ENCODE results near the gene ALG13.

Gene ALG13

DNA sequence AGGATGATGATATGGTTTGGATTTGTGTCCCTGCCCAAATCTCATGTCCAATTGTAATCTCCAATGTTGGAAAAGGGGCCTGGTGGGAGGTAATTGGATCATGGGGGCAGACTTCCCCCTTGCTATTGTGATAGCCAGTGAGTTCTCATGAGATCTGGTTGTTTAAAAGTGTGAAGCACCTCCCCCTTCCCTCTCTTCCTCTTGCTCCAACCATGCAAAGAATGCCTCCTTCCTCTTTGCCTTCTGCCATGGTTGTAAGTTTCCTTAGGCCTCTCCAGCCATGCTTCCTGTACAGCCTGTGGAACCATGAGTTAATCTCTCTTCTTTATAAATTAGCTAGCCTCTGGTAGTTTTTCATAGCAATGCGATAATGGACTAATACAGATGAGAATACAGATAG, 19.7 kb upstream of the ALG13 start:
- no peaks in the 10 kb centered on the region for H3K27me3 ChIP-seq (ENCODE audit: control insufficient read depth in 2 of 2, insufficient read depth in 2 of 2, low read length in 2 of 2)
- no peak overlapping the region for H3K27ac ChIP-seq (ENCODE audit: low read depth in 2 of 2, low read length in 2 of 2)
- no peaks in the 10 kb centered on the region for H3K9me3 ChIP-seq (ENCODE audit: control insufficient read depth in 2 of 2, low read length in 2 of 2)
- H3K4me3 ChIP-seq (ENCODE audit: low read length in 2 of 2) = no peak overlapping the region
- no peaks in the 10 kb centered on the region for H3K4me1 ChIP-seq (ENCODE audit: control insufficient read depth in 2 of 2, insufficient read depth in 2 of 2, low read length in 2 of 2)
- no peaks in the 10 kb centered on the region for H3K36me3 ChIP-seq (ENCODE audit: control insufficient read depth in 2 of 2, insufficient read depth in 2 of 2, low read length in 2 of 2)
- H3K9ac ChIP-seq (ENCODE audit: low read depth in 1 of 2, low read length in 2 of 2) = no peak overlapping the region

GRCh38 chrX:111662292-111662691, 18.7 kb upstream of the ALG13 start:
- H3K36me3 ChIP-seq (ENCODE audit: control insufficient read depth in 2 of 2, insufficient read depth in 2 of 2, low read length in 2 of 2) = no peaks in the 10 kb centered on the region

GRCh38 chrX:111671668-111672067, 9.3 kb upstream of the ALG13 start:
- no peaks in the 10 kb centered on the region for H3K9me3 ChIP-seq (ENCODE audit: control insufficient read depth in 2 of 2, low read length in 2 of 2)
- H3K4me1 ChIP-seq (ENCODE audit: control insufficient read depth in 2 of 2, insufficient read depth in 2 of 2, low read length in 2 of 2) = no peaks in the 10 kb centered on the region
- no peaks in the 10 kb centered on the region for H3K36me3 ChIP-seq (ENCODE audit: control insufficient read depth in 2 of 2, insufficient read depth in 2 of 2, low read length in 2 of 2)
- no peak overlapping the region for H3K4me3 ChIP-seq (ENCODE audit: low read length in 2 of 2)
- H3K9ac ChIP-seq (ENCODE audit: low read depth in 1 of 2, low read length in 2 of 2) = no peak overlapping the region
- H3K27me3 ChIP-seq (ENCODE audit: control insufficient read depth in 2 of 2, insufficient read depth in 2 of 2, low read length in 2 of 2) = no peaks in the 10 kb centered on the region
- no peak overlapping the region for H3K27ac ChIP-seq (ENCODE audit: low read depth in 2 of 2, low read length in 2 of 2)

More at GRCh38 chrX:111662292-111662691, 18.7 kb upstream of the ALG13 start:
- Histone ChIP-seq H3K27ac (ENCODE audit: low read depth in 2 of 2, low read length in 2 of 2) (no peak overlapping the region), H3K4me1 (ENCODE audit: control insufficient read depth in 2 of 2, insufficient read depth in 2 of 2, low read length in 2 of 2) (no peaks in the 10 kb centered on the region), H3K9ac (ENCODE audit: low read depth in 1 of 2, low read length in 2 of 2) (no peak overlapping the region), H3K9me3 (ENCODE audit: control insufficient read depth in 2 of 2, low read length in 2 of 2) (no peaks in the 10 kb centered on the region), H3K4me3 (ENCODE audit: low read length in 2 of 2) (no peak overlapping the region), H3K27me3 (ENCODE audit: control insufficient read depth in 2 of 2, insufficient read depth in 2 of 2, low read length in 2 of 2) (no peaks in the 10 kb centered on the region)

DNA sequence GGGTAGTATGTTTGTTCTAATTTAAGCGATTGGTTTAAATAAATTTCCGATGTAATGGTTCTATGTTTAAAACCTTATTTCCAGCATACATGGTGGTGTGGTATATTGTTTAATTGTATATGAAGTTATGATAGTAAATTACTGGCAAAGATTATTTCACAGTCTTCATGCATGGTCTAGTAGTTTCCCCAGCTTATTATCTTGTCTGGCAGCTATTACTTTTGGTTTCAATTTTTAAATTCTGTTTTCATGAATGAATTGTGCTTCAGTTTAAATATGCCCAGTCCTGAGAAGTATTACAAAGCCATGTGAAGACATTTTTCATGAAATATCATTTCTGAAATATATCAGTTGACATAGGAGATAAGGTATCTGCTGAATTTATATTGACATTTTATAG, 6.3 kb downstream of the ALG13 start:
- Histone ChIP-seq H3K4me1 (ENCODE audit: control insufficient read depth in 2 of 2, insufficient read depth in 2 of 2, low read length in 2 of 2) (no peaks in the 10 kb centered on the region), H3K36me3 (ENCODE audit: control insufficient read depth in 2 of 2, insufficient read depth in 2 of 2, low read length in 2 of 2) (peaks cover 19 to 29% of the 10 kb centered on the region in 2 donors), H3K27ac (ENCODE audit: low read depth in 2 of 2, low read length in 2 of 2) (no peak overlapping the region), H3K27me3 (ENCODE audit: control insufficient read depth in 2 of 2, insufficient read depth in 2 of 2, low read length in 2 of 2) (no peaks in the 10 kb centered on the region), H3K9ac (ENCODE audit: low read depth in 1 of 2, low read length in 2 of 2) (no peak overlapping the region), H3K4me3 (ENCODE audit: low read length in 2 of 2) (no peak overlapping the region), H3K9me3 (ENCODE audit: control insufficient read depth in 2 of 2, low read length in 2 of 2) (no peaks in the 10 kb centered on the region)

DNA sequence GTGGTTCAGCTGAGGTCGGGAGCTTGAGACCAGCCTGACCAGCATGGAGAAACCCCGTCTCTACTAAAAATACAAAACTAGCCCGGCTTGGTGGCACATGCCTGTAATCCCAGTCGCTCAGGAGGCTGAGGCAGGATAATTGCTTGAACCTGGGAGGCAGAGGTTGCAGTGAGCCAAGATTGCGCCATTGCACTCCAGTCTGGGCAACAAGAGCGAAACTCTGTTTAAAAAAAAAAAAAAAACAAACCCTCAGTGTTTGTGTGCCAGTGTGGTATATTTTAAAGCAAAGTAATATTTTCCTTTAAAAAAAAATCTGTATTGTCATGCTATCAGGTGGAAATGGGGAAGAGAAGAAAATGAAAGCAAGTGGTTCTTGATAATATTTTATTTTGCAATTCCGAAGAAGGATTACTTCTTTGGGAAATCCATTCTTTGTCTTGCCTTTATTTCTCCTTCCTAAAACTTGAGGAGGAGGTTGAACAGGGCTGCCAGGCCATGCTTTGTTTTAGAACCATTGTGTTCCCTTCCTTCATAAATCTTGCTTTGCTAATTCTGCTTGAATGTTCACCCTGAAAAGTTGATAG, 14.4 kb downstream of the ALG13 start:
- no peak overlapping the region for H3K4me3 ChIP-seq (ENCODE audit: low read length in 2 of 2)
- H3K27ac ChIP-seq (ENCODE audit: low read depth in 2 of 2, low read length in 2 of 2) = no peak overlapping the region
- H3K4me1 ChIP-seq (ENCODE audit: control insufficient read depth in 2 of 2, insufficient read depth in 2 of 2, low read length in 2 of 2) = no peaks in the 10 kb centered on the region
- peaks cover 3 to 4% of the 10 kb centered on the region in 2 donors for H3K36me3 ChIP-seq (ENCODE audit: control insufficient read depth in 2 of 2, insufficient read depth in 2 of 2, low read length in 2 of 2)
- no peaks in the 10 kb centered on the region for H3K9me3 ChIP-seq (ENCODE audit: control insufficient read depth in 2 of 2, low read length in 2 of 2)
- no peaks in the 10 kb centered on the region for H3K27me3 ChIP-seq (ENCODE audit: control insufficient read depth in 2 of 2, insufficient read depth in 2 of 2, low read length in 2 of 2)
- H3K9ac ChIP-seq (ENCODE audit: low read depth in 1 of 2, low read length in 2 of 2) = no peak overlapping the region

- Histone ChIP-seq H3K36me3 (ENCODE audit: control insufficient read depth in 2 of 2, insufficient read depth in 2 of 2, low read length in 2 of 2) (peaks cover 0 to 3% of the 10 kb centered on the region in 2 donors), H3K4me1 (ENCODE audit: control insufficient read depth in 2 of 2, insufficient read depth in 2 of 2, low read length in 2 of 2) (no peaks in the 10 kb centered on the region), H3K4me3 (ENCODE audit: low read length in 2 of 2) (no peak overlapping the region), H3K9me3 (ENCODE audit: control insufficient read depth in 2 of 2, low read length in 2 of 2) (no peaks in the 10 kb centered on the region), H3K9ac (ENCODE audit: low read depth in 1 of 2, low read length in 2 of 2) (no peak overlapping the region), H3K27ac (ENCODE audit: low read depth in 2 of 2, low read length in 2 of 2) (no peak overlapping the region), H3K27me3 (ENCODE audit: control insufficient read depth in 2 of 2, insufficient read depth in 2 of 2, low read length in 2 of 2) (no peaks in the 10 kb centered on the region)
These were observed 38.6 kb downstream of the ALG13 start for GRCh38 chrX:111719426-111720210.

GRCh38 chrX:111728096-111728495, 47.1 kb downstream of the ALG13 start:
- Histone ChIP-seq H3K9ac (ENCODE audit: low read depth in 1 of 2, low read length in 2 of 2) (no peak overlapping the region), H3K27me3 (ENCODE audit: control insufficient read depth in 2 of 2, insufficient read depth in 2 of 2, low read length in 2 of 2) (no peaks in the 10 kb centered on the region), H3K9me3 (ENCODE audit: control insufficient read depth in 2 of 2, low read length in 2 of 2) (no peaks in the 10 kb centered on the region), H3K36me3 (ENCODE audit: control insufficient read depth in 2 of 2, insufficient read depth in 2 of 2, low read length in 2 of 2) (peaks cover 11 to 12% of the 10 kb centered on the region in 2 donors), H3K4me1 (ENCODE audit: control insufficient read depth in 2 of 2, insufficient read depth in 2 of 2, low read length in 2 of 2) (no peaks in the 10 kb centered on the region), H3K4me3 (ENCODE audit: low read length in 2 of 2) (no peak overlapping the region), H3K27ac (ENCODE audit: low read depth in 2 of 2, low read length in 2 of 2) (no peak overlapping the region)

DNA sequence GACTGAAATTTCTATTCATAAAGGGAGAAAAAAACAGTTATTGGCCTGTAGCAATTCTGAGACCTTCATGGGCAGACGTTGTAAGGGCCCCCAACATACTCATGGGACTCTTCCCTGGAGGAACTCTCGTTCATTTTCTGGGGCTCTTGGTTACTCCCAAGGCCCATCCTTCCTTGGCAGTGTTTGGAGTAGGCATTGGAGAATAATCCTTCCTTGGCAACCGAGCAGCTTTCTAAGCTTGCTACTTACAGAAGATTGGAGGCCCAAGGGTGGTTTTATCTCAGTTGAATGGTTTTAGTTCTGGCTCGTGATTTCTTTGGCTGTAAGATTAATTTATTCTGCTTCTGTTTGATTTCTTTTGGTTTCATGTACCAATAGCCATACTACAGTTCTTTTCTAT, 50.4 kb downstream of the ALG13 start:
- H3K27me3 ChIP-seq (ENCODE audit: control insufficient read depth in 2 of 2, insufficient read depth in 2 of 2, low read length in 2 of 2) = no peaks in the 10 kb centered on the region
- no peaks in the 10 kb centered on the region for H3K4me1 ChIP-seq (ENCODE audit: control insufficient read depth in 2 of 2, insufficient read depth in 2 of 2, low read length in 2 of 2)
- H3K4me3 ChIP-seq (ENCODE audit: low read length in 2 of 2) = no peak overlapping the region
- no peak overlapping the region for H3K27ac ChIP-seq (ENCODE audit: low read depth in 2 of 2, low read length in 2 of 2)
- no peak overlapping the region for H3K9ac ChIP-seq (ENCODE audit: low read depth in 1 of 2, low read length in 2 of 2)
- peaks cover 14 to 17% of the 10 kb centered on the region in 2 donors for H3K36me3 ChIP-seq (ENCODE audit: control insufficient read depth in 2 of 2, insufficient read depth in 2 of 2, low read length in 2 of 2)
- H3K9me3 ChIP-seq (ENCODE audit: control insufficient read depth in 2 of 2, low read length in 2 of 2) = no peaks in the 10 kb centered on the region

GRCh38 chrX:111736571-111736970, 55.6 kb downstream of the ALG13 start:
- H3K9me3 ChIP-seq (ENCODE audit: control insufficient read depth in 2 of 2, low read length in 2 of 2) = no peaks in the 10 kb centered on the region
- H3K9ac ChIP-seq (ENCODE audit: low read depth in 1 of 2, low read length in 2 of 2) = no peak overlapping the region
- H3K36me3 ChIP-seq (ENCODE audit: control insufficient read depth in 2 of 2, insufficient read depth in 2 of 2, low read length in 2 of 2) = peaks cover 12 to 21% of the 10 kb centered on the region in 2 donors
- H3K27me3 ChIP-seq (ENCODE audit: control insufficient read depth in 2 of 2, insufficient read depth in 2 of 2, low read length in 2 of 2) = no peaks in the 10 kb centered on the region
- no peak overlapping the region for H3K27ac ChIP-seq (ENCODE audit: low read depth in 2 of 2, low read length in 2 of 2)
- no peaks in the 10 kb centered on the region for H3K4me1 ChIP-seq (ENCODE audit: control insufficient read depth in 2 of 2, insufficient read depth in 2 of 2, low read length in 2 of 2)
- H3K4me3 ChIP-seq (ENCODE audit: low read length in 2 of 2) = no peak overlapping the region

GRCh38 chrX:111742018-111742417, 61.0 kb downstream of the ALG13 start:
- Histone ChIP-seq H3K27ac (ENCODE audit: low read depth in 2 of 2, low read length in 2 of 2) (no peak overlapping the region), H3K27me3 (ENCODE audit: control insufficient read depth in 2 of 2, insufficient read depth in 2 of 2, low read length in 2 of 2) (no peaks in the 10 kb centered on the region), H3K4me1 (ENCODE audit: control insufficient read depth in 2 of 2, insufficient read depth in 2 of 2, low read length in 2 of 2) (no peaks in the 10 kb centered on the region), H3K36me3 (ENCODE audit: control insufficient read depth in 2 of 2, insufficient read depth in 2 of 2, low read length in 2 of 2) (peaks cover 4 to 11% of the 10 kb centered on the region in 2 donors), H3K4me3 (ENCODE audit: low read length in 2 of 2) (no peak overlapping the region), H3K9ac (ENCODE audit: low read depth in 1 of 2, low read length in 2 of 2) (no peak overlapping the region), H3K9me3 (ENCODE audit: control insufficient read depth in 2 of 2, low read length in 2 of 2) (no peaks in the 10 kb centered on the region)

All from mucosa of rectum (tissue), 2 donors.